ENCODE data around the gene OVCA2.

The OVCA2 gene

DNA sequence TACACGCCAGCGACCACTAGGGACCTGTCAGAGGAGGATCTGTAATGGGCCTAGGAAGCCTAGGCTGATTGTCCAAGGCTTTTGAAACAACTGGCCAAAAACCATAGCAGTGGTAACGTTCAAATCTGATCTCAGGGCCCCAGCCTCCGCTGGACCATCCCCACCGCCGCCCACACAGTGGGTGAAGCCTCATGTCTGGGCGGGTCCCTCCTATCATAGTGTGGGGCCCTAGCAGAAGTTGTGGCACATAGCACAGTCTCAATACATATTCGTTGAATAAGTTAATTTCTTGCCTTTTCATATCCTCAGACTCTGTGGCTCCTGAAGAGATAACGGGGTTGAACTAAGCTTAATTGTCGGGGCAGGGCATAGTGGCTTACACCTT, 11.1 kb upstream of the OVCA2 start:
- TF ChIP-seq, protein P1, sequence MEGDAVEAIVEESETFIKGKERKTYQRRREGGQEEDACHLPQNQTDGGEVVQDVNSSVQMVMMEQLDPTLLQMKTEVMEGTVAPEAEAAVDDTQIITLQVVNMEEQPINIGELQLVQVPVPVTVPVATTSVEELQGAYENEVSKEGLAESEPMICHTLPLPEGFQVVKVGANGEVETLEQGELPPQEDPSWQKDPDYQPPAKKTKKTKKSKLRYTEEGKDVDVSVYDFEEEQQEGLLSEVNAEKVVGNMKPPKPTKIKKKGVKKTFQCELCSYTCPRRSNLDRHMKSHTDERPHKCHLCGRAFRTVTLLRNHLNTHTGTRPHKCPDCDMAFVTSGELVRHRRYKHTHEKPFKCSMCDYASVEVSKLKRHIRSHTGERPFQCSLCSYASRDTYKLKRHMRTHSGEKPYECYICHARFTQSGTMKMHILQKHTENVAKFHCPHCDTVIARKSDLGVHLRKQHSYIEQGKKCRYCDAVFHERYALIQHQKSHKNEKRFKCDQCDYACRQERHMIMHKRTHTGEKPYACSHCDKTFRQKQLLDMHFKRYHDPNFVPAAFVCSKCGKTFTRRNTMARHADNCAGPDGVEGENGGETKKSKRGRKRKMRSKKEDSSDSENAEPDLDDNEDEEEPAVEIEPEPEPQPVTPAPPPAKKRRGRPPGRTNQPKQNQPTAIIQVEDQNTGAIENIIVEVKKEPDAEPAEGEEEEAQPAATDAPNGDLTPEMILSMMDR (conservative IDR thresholded peaks at IDR 0.05; ENCODE audit: low read length), result peak; percentile 74
- no peak for TF ChIP-seq EZH2phosphoT487 (IDR thresholded peaks at IDR 0.05; ENCODE audit: borderline replicate concordance)
- H3K79me2 ChIP-seq (ENCODE audit: insufficient read depth, low read length), result no peaks in the 10 kb centered on the region
- no peaks in the 10 kb centered on the region for H3F3A ChIP-seq (ENCODE audit: low read depth)
- H4K20me1 ChIP-seq (ENCODE audit: insufficient read depth, low read length, poor library complexity, severe bottlenecking), result no peaks in the 10 kb centered on the region
- peak overlapping the region; percentile 88 for H3K4me3 ChIP-seq (ENCODE audit: low read length, poor library complexity, severe bottlenecking)
- no peak overlapping the region for H2AFZ ChIP-seq (ENCODE audit: low read length)
- peak overlapping the region; percentile 82 for H3K4me2 ChIP-seq (ENCODE audit: low read depth, low read length, poor library complexity, severe bottlenecking)
- no peaks in the 10 kb centered on the region for H3K9me2 ChIP-seq (replicated peaks; ENCODE audit: low read depth, low read length)
- peaks cover 10% of the 10 kb centered on the region for H3K4me1 ChIP-seq (ENCODE audit: insufficient read depth, low read length, poor library complexity, severe bottlenecking)
- H3K9ac ChIP-seq (ENCODE audit: low read depth, low read length, poor library complexity, severe bottlenecking), result peak overlapping the region; percentile 68
- peaks cover 2% of the 10 kb centered on the region for H3K27me3 ChIP-seq (ENCODE audit: insufficient read depth, low read length, poor library complexity, severe bottlenecking)
- H3K36me3 ChIP-seq (ENCODE audit: insufficient read depth, low read length), result no peaks in the 10 kb centered on the region
- H3K9me3 ChIP-seq (ENCODE audit: insufficient read depth, low read depth, low read length), result no peaks in the 10 kb centered on the region

GRCh38 chr17:2033153-2033552, 8.7 kb upstream of the OVCA2 start:
- no peaks in the 10 kb centered on the region for H3K79me2 ChIP-seq (ENCODE audit: insufficient read depth, low read length)
- peaks cover 10% of the 10 kb centered on the region for H3K4me1 ChIP-seq (ENCODE audit: insufficient read depth, low read length, poor library complexity, severe bottlenecking)
- H3K27me3 ChIP-seq (ENCODE audit: insufficient read depth, low read length, poor library complexity, severe bottlenecking), result no peaks in the 10 kb centered on the region

GRCh38 chr17:2034157-2034556, 7.7 kb upstream of the OVCA2 start:
- Histone ChIP-seq H2AFZ (ENCODE audit: low read length) (no peak overlapping the region), H3K9me2 (replicated peaks; ENCODE audit: low read depth, low read length) (no peaks in the 10 kb centered on the region), H3K9ac (ENCODE audit: low read depth, low read length, poor library complexity, severe bottlenecking) (no peak overlapping the region), H3K36me3 (ENCODE audit: insufficient read depth, low read length) (no peaks in the 10 kb centered on the region; the same call in 1 of the 2 replicates), H3K4me1 (ENCODE audit: insufficient read depth, low read length, poor library complexity, severe bottlenecking) (peaks cover 10% of the 10 kb centered on the region), H3K4me3 (ENCODE audit: low read length, poor library complexity, severe bottlenecking) (no peak overlapping the region), H3K4me2 (ENCODE audit: low read depth, low read length, poor library complexity, severe bottlenecking) (no peak overlapping the region), H3K27me3 (ENCODE audit: insufficient read depth, low read length, poor library complexity, severe bottlenecking) (no peaks in the 10 kb centered on the region), H3K79me2 (ENCODE audit: insufficient read depth, low read length) (no peaks in the 10 kb centered on the region), H4K20me1 (ENCODE audit: insufficient read depth, low read length, poor library complexity, severe bottlenecking) (no peaks in the 10 kb centered on the region), H3K9me3 (ENCODE audit: insufficient read depth, low read depth, low read length) (no peaks in the 10 kb centered on the region), H3F3A (ENCODE audit: low read depth) (no peaks in the 10 kb centered on the region)
- no peak for TF ChIP-seq EZH2phosphoT487 (IDR thresholded peaks at IDR 0.05; ENCODE audit: borderline replicate concordance)
- TF ChIP-seq, protein P1 (conservative IDR thresholded peaks at IDR 0.05; ENCODE audit: low read length), result no peak

More at GRCh38 chr17:2033153-2033552, 8.7 kb upstream of the OVCA2 start:
- TF ChIP-seq, protein P1 (conservative IDR thresholded peaks at IDR 0.05; ENCODE audit: low read length), result no peak
- TF ChIP-seq EZH2phosphoT487 (IDR thresholded peaks at IDR 0.05; ENCODE audit: borderline replicate concordance), result no peak
- H3K9me3 ChIP-seq (ENCODE audit: insufficient read depth, low read depth, low read length), result no peaks in the 10 kb centered on the region
- H3K9me2 ChIP-seq (replicated peaks; ENCODE audit: low read depth, low read length), result no peaks in the 10 kb centered on the region
- no peak overlapping the region for H3K4me2 ChIP-seq (ENCODE audit: low read depth, low read length, poor library complexity, severe bottlenecking)
- H4K20me1 ChIP-seq (ENCODE audit: insufficient read depth, low read length, poor library complexity, severe bottlenecking), result no peaks in the 10 kb centered on the region
- H3K9ac ChIP-seq (ENCODE audit: low read depth, low read length, poor library complexity, severe bottlenecking), result no peak overlapping the region
- H3F3A ChIP-seq (ENCODE audit: low read depth), result no peaks in the 10 kb centered on the region
- no peak overlapping the region for H3K4me3 ChIP-seq (ENCODE audit: low read length, poor library complexity, severe bottlenecking)
- no peaks in the 10 kb centered on the region; the same call in 1 of the 2 replicates for H3K36me3 ChIP-seq (ENCODE audit: insufficient read depth, low read length)
- no peak overlapping the region for H2AFZ ChIP-seq (ENCODE audit: low read length)
